Amniotic epithelial cell (primary cell): ENCODE results near the gene SDSL.

Experiments
- DNase-seq: peaks from one replicate; pipeline ENCODE4 v3.0.0-alpha.2; 2010; ENCODE audit warnings: low read depth

Gene SDSL

GRCh38 chr12:113449299-113449698 lies 27.1 kb downstream of the SDSL start:
- no peak for DNase-seq

- no peak for DNase-seq
These were observed 27.7 kb downstream of the SDSL start for GRCh38 chr12:113449839-113450238.

GRCh38 chr12:113452458-113452857 lies 30.3 kb downstream of the SDSL start:
- DNase-seq, result no peak

GRCh38 chr12:113453330-113453729 lies 31.1 kb downstream of the SDSL start:
- DNase-seq, result no peak

DNA sequence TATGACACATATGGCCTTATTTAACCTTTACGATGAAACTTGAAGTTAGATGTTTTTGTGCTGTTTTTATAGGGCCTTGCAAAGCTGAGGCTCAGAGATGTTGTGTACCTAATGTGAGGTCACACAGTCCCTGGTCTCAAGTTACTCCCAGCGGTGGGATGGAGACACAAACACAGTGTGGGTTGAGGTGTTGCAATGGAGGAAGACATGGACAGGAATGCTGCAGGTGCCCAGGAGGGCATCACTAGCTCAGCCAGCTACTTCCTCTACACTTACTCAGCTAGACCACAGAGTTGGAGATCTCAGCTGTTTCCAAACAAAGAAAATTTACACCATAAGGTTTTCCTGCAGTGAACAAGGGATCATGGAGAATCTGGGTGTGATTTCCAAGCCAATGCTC lies 34.0 kb downstream of the SDSL start:
- DNase-seq, result no peak

- no peak for DNase-seq
These were observed 34.6 kb downstream of the SDSL start for GRCh38 chr12:113456761-113457160.

DNA sequence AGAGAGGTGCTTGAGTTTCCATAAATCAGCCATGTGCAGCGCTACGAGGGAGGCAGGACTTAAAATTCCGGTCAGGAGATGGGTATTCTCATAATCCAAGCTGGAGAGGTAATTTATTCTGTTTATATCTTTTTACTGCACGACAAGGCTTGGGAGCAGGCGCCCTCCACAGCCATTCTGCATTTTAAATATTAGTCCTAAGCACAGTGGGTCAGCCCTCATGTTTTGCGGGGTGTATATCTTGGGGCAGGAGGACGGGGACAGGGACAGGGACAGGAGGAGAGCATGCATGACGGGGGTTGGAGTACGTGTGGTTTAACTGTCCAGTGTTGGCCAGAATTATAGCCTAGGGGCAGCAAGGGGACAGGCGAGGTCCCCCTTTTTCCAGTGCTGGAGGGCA lies 35.0 kb downstream of the SDSL start:
- no peak for DNase-seq

- DNase-seq, result no peak
These were observed 35.5 kb downstream of the SDSL start for GRCh38 chr12:113457710-113458109.

DNA sequence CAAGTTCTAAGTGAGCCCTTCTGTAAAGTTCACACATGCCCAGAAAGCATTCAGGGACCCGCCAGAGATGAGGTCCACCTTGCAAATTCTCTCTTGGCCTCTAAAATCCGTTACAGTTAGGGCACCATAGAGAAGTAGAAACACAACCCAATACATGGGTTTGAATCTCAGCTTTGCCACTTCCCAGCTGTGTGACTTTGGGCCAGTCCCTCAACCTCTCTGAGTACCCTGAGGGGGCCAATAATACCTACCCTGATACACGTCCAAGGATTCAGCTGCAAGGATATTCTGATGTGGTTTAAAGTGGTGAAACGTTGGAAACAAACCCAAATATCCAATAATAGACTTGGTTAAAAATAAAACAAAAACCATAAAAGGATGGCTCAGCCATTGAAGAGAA lies 37.8 kb downstream of the SDSL start:
- no peak for DNase-seq

GRCh38 chr12:113461666-113462065 lies 39.5 kb downstream of the SDSL start:
- peak; percentile 12 for DNase-seq

DNA sequence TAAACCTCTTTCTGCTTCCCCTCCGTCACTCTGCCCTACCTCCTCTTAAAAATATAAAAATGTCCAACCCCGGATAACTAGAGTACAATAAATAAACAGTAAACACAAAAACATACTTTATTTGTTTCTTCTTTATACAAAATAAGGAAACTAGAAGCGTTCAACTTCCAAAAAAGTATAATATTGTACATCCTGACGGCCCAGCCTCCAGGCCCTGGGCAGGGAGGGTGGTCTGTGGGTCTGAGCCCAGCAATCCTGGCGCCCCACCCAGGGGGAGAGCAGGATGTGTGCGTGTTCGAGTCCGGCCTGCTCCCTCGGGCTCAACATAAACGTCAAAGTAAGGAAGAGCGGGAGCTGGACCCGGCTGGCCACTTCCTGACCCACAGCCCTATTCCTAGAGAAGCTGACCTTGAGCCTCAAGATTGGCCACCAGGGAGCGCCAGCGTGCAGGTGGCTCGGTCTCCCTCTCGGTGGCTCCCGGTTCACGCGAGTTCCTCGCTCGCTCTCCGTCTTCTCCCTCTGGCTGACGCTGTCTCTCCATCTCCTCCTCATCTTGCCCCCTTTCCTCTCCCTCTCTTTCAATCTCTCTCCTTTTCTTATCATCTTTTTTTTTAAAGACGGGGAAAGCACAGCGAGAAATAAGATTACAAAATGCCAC lies 40.1 kb downstream of the SDSL start:
- DNase-seq, result peak; percentile 60

DNA sequence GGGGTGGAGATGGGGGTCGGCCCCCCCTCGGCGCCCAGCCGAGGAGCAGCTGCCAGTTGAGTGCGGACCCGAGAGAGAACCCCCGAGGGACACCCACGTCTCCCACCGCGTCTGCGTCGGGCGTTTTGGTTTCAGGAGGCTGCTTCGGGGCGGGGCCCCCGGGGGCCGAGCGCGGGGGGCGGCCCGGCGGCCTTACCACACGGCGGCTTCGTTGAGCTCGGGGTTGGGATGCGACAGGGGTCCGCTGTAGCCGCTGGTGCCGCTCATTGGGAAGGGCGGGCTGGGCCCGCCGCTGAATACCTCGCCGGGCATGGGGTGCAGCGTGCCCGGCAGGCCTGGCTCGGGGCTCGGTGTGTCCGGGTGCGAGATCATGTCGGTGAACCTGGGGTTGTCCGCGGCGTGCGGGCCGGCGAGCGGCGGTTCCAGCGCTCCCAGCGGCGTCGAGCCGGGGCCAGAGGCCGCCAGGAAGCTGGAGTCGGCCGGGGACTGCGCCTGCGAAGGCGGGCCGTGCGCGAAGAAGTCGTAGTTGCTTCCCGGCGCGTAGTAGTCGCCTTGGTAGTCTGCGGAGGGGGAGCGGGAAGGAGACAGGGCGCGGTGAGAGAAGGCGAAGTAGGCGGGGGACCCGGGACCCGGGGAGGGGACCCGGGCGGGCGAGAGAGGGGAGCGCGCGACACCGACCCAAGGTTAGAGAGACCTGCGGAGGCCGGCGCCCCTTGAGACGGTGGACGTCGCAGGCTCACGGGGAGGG lies 41.0 kb downstream of the SDSL start:
- DNase-seq, result no peak

DNA sequence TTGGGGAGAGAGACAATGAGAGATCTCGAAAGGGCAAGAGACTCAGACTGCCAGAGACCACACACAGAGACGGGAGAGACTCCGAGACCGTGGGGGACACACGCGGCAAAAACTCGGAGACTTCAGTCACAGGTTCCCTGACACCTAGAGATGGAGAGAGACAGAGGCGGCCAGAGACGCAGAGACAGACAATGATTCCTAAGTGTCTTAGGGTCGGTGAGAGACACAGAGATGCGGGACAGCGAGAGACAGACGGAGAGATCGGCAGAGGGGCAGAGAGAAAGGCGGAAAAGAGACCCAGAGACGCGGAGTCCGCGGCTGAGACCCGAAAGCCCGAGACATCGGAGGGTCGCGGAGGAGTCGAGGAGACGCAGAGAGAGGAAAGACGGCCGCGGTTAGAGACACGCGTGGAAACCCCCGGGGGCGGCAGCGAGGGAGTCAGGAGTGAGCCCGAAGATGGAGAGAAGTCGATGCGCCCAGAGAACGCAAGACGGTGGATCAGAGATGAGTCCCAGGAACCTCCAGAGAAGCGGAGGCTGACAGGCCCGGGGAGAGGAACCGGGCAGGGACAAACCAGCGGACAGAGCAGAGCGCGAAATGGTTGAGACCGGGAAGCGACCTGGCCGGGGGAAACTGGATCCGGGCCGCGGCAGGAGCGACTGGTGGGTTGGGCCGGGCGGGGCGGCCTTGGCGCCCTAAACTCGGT lies 41.7 kb downstream of the SDSL start:
- DNase-seq, result no peak

DNA sequence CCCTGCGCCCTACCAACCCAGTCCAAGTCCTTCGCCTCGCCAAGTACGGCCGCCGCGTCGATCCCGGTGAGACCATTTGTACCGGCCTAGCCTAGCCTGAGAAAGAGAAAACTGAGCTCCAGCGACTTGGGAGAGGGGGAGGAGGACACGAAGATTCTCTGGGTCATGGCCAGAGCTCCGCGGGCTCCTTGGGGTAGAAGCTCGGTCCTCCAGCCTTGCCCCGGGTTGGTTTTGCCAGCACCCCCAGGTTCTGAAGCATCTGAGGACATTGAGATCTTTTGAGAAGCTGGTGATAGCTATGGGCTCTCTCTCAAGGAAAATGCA lies 42.2 kb downstream of the SDSL start:
- no peak for DNase-seq

GRCh38 chr12:113464852-113465719 lies 42.9 kb downstream of the SDSL start:
- DNase-seq, result no peak

DNA sequence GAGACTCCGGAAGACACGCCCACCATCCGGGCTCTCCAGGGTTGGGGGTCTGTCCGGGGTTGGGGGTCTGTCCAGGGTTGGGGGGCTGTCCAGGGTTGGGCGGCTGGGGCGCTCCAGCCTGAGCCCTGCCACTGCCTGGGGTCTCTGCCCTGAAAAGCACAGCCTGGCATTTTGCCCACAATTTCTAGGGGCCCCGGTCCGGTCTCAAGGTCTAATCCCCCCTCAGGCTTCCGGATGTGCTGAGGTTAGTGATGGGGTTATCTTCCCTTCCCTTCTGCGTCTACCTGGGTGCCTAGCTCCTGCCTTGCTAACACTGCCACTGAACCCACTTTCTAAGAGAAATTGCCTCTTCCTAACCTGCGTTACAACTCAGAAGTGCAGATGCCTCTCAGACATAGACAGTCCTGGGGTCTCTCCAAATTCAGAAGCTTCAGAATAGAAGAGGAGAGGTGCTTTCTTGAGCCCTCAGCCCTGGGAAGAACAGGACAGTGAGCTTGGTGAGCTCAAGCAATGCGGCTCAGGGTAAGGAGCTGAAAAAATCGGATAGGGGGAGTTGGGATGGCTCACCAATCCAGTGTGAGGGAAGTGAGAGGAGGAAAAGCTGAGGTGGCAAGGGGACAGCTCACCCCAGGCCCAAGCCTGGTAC lies 43.8 kb downstream of the SDSL start:
- DNase-seq, result no peak

DNA sequence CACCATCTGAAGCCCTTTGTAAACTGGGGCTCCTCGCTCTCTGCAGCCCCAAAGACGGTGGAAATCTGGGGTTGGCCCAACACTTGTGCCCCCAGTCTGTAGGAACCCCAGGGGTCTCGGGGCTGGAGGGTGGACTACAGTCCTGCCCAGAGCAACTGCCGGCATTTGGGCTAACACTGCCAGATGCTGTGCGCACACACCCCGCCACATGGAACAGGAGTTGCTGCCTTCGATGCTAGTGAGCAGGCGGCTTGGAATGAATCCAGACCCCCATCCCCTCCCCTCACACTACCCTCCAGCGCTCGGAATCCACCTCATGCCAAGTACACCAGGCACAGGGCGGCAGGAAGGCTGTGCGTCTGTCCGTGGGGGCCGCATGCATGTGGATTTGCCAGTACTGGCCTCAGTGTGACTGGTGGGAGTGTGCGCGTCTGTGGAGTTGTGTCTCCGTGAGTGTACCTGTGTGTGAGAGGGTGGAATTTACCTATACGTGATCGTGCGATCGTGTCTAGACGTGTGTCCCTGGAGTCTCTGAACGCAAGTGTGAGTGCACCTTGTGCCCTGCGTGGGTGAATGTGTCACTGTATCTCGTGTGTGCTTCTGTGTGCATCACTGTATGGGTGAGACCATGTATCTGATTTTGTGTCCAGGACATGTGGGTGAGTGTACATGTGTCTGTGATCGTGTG lies 44.4 kb downstream of the SDSL start:
- no peak for DNase-seq

DNA sequence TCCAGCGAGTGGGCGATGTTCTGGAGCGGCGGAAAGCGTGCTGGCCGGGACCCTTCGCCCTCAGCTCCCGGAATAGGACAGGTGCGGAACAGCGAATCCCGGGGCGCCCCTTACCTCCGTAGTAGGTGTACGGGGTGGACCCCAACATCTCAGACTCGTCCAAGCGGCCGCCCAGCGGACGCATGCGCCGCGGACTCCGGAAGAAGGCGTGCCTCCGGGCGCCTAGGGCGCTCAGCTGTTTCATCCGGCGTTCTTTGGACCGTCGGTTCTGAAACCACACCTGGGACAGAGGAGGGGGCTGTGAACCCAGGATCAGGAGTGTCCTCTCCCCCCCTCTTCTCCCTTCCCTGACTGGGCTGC lies 44.9 kb downstream of the SDSL start:
- no peak for DNase-seq

- DNase-seq, result no peak
These were observed 45.6 kb downstream of the SDSL start for GRCh38 chr12:113467502-113468364.
